SH-SY5Y (cell line): ENCODE data around the gene TRIM43B.

Experiments used
- GATA2 ChIP-seq: IDR thresholded peaks from 2 replicates; pipeline ENCODE4 v1.6.1; 2011; ENCODE audit warnings: mild to moderate bottlenecking, low read depth, low read length
- GATA3 ChIP-seq: IDR thresholded peaks from 2 replicates; pipeline ENCODE4 v1.6.1; 2011; ENCODE audit warnings: low read depth, mild to moderate bottlenecking, low read length, moderate library complexity

DNA sequence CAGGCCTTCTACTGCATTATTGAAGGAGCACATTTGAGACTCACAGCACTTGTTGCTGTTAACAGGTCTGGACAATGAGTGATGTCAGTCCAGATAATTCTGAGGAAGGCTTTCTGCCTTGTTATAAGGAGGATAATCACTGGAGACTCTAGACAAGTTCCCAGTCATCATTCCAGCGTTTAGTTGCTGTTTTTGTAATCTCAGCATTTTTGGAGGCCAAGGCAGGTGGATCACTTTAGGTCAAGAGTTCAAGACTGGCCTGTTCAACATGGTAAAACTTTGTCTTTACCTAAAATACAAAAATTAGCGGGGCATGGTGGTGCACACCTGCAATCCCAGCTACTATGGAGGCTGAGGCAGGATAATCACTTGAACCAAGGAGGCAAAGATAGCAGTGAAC, 39.6 kb upstream of the TRIM43B start:
- TF ChIP-seq GATA2 (no peak), GATA3 (no peak)
